Middle frontal gyrus (tissue), 1 donor: ENCODE results near the gene STARD9.
"Not testable (repeated sequence)": the region's sequence is repeated elsewhere in the genome, so short reads cannot be mapped to it uniquely, and the experiment has no call there.

Experiments used
- DNase-seq: peaks from one replicate; pipeline ENCODE4 v3.0.0-alpha.2; 2015; ENCODE audit warnings: low spot score; ENCODE audit errors: extremely low spot score

STARD9 gene

GRCh38 chr15:42623951-42624350, 48.5 kb downstream of the STARD9 start:
- peak; percentile 6 for DNase-seq

- no peak for DNase-seq
Observed at GRCh38 chr15:42627485-42627884, 52.1 kb downstream of the STARD9 start.

- DNase-seq: no peak
Observed at GRCh38 chr15:42628761-42629160, 53.4 kb downstream of the STARD9 start.

GRCh38 chr15:42632105-42632675, 56.8 kb downstream of the STARD9 start:
- DNase-seq: no peak

- DNase-seq: no peak
Observed at GRCh38 chr15:42640109-42640508, 64.7 kb downstream of the STARD9 start.

GRCh38 chr15:42650208-42651066, 75.0 kb downstream of the STARD9 start:
- peak; percentile 60 for DNase-seq

GRCh38 chr15:42665827-42666226, 90.4 kb downstream of the STARD9 start:
- no peak for DNase-seq

- no peak for DNase-seq
Observed at GRCh38 chr15:42667855-42668254, 92.4 kb downstream of the STARD9 start.

- no peak for DNase-seq
Observed at GRCh38 chr15:42670451-42670850, 95.0 kb downstream of the STARD9 start.

GRCh38 chr15:42672444-42672843, 97.0 kb downstream of the STARD9 start:
- no peak for DNase-seq

GRCh38 chr15:42674472-42674871, 99.1 kb downstream of the STARD9 start:
- DNase-seq: no peak

GRCh38 chr15:42675021-42675420, 99.6 kb downstream of the STARD9 start:
- DNase-seq: no peak

- DNase-seq: no peak
Observed at GRCh38 chr15:42679285-42680141, 104.1 kb downstream of the STARD9 start.

- DNase-seq: not testable (repeated sequence)
Observed at GRCh38 chr15:42680142-42680482, 104.7 kb downstream of the STARD9 start.

GRCh38 chr15:42681119-42681518, 105.7 kb downstream of the STARD9 start:
- DNase-seq: no peak

- no peak for DNase-seq
Observed at GRCh38 chr15:42686281-42686680, 110.9 kb downstream of the STARD9 start.

- no peak for DNase-seq
Observed at GRCh38 chr15:42687740-42688139, 112.3 kb downstream of the STARD9 start.

- DNase-seq: no peak
Observed at GRCh38 chr15:42688301-42688700, 112.9 kb downstream of the STARD9 start.

GRCh38 chr15:42691308-42691707, 115.9 kb downstream of the STARD9 start:
- no peak for DNase-seq

GRCh38 chr15:42691770-42692169, 116.4 kb downstream of the STARD9 start:
- no peak for DNase-seq

GRCh38 chr15:42692536-42692935, 117.1 kb downstream of the STARD9 start:
- no peak for DNase-seq

GRCh38 chr15:42692997-42693396, 117.6 kb downstream of the STARD9 start:
- DNase-seq: no peak
